Transverse colon (tissue), 4 donors: ENCODE results near the gene STK32A. TPM values are rescaled to one million over a fixed set of nuclear protein-coding genes. Genes with fewer than 3 reads are reported as not detected.

ENCODE experiments used
- DNase-seq: peaks from one replicate; pipeline ENCODE4 v3.0.0-alpha.2; 2019
- H3K27ac ChIP-seq, 4 donors: fragments of 200-600 bp; sonication (generic); 2 replicates each; pipeline ENCODE4 v1.5.1; 2016 to 2018; ENCODE audit warnings: inconsistent platforms in 4 of 4
- H3K27me3 ChIP-seq: fragments of 200-600 bp; sonication (generic); 2 replicates; pipeline ENCODE4 v1.5.1; 2017; ENCODE audit warnings: inconsistent platforms
- H3K36me3 ChIP-seq, 4 donors: fragments of 200-600 bp; sonication (generic); 2 replicates each; pipeline ENCODE4 v1.5.1; 2017 to 2019; ENCODE audit warnings: inconsistent platforms in 4 of 4
- H3K4me1 ChIP-seq, 4 donors: fragments of 200-600 bp; sonication (generic); 2 replicates each; pipeline ENCODE4 v1.5.1; 2017 to 2020; ENCODE audit warnings: inconsistent platforms in 4 of 4
- H3K4me3 ChIP-seq, 4 donors: fragments of 200-600 bp; sonication (generic); 1 replicate in 1 of 4; 2 replicates in 3 of 4; pipeline versions ENCODE4 v1.5.1 to v1.6.1; 2017 to 2019; ENCODE audit warnings: inconsistent platforms in 4 of 4
- H3K9me3 ChIP-seq, 2 donors: fragments of 200-600 bp; sonication (generic); 2 replicates each; pipeline ENCODE4 v1.5.1; 2017 to 2019; ENCODE audit warnings: inconsistent platforms in 2 of 2
- CTCF ChIP-seq, 5 experiments: fragments of 200-600 bp in 3 of 5; fragments of 450-650 bp in 2 of 5; sonication (generic) in 3 of 5; IDR thresholded peaks; 1 replicate in 2 of 5; 2 replicates in 3 of 5; pipeline ENCODE4 v1.5.1; 2016 to 2017; ENCODE audit warnings: antibody characterized with exemption in 5 of 5, inconsistent platforms in 3 of 5, mild to moderate bottlenecking in 2 of 5, moderate library complexity in 1 of 5
- EP300 ChIP-seq: sonication (generic); formaldehyde crosslinking; IDR thresholded peaks from one replicate; pipeline ENCODE4 v1.6.1; 2017; ENCODE audit warnings: antibody characterized with exemption, low read depth
- POLR2A ChIP-seq: fragments of 450-650 bp; IDR thresholded peaks from one replicate; pipeline ENCODE4 v1.6.1; 2016; ENCODE audit warnings: antibody characterized with exemption, mild to moderate bottlenecking, moderate library complexity
- POLR2AphosphoS5 ChIP-seq, 3 donors: sonication (generic); formaldehyde crosslinking; IDR thresholded peaks; one replicate each; pipeline ENCODE4 v1.6.1; 2016; ENCODE audit warnings: antibody characterized with exemption in 3 of 3
- WGBS, 2 donors: methylation state at CpG; one replicate each; pipeline ENCODE4 v1.1.5; 2018; ENCODE audit warnings: low coverage in 1 of 2; 5-methylcytosine and 5-hydroxymethylcytosine counted together
- in situ Hi-C, 4 donors: fragments of 200-750 bp; cut with MboI; loops; one replicate each; pipeline versions ENCODE4 v1.15.0 to v1.15.1; 2017; ENCODE audit warnings: low sequenced_read_pairs in 3 of 4, low pct_ligation_motif_present in 1 of 4, low pct_unique_long_range_greater_than_20kb in 1 of 4
- intact Hi-C: fragments of 100-400 bp; cut with DNase I; formaldehyde crosslinking; loops from one replicate; pipeline ENCODE4 v1.15.1; 2023; ENCODE audit warnings: low total_unique reads
- total RNA-seq, 4 donors: library from RNA; depleted of rRNA; stranded (reverse); fragments of >200 nt; gene quantifications; one replicate each; pipeline ENCODE4 v1.1.0, GENCODE V29; 2016

STK32A gene
- 1 to 10 TPM in 2 of 4 donors, not detected in 2; 1.4 to 1.6 TPM for total RNA-seq

DNA sequence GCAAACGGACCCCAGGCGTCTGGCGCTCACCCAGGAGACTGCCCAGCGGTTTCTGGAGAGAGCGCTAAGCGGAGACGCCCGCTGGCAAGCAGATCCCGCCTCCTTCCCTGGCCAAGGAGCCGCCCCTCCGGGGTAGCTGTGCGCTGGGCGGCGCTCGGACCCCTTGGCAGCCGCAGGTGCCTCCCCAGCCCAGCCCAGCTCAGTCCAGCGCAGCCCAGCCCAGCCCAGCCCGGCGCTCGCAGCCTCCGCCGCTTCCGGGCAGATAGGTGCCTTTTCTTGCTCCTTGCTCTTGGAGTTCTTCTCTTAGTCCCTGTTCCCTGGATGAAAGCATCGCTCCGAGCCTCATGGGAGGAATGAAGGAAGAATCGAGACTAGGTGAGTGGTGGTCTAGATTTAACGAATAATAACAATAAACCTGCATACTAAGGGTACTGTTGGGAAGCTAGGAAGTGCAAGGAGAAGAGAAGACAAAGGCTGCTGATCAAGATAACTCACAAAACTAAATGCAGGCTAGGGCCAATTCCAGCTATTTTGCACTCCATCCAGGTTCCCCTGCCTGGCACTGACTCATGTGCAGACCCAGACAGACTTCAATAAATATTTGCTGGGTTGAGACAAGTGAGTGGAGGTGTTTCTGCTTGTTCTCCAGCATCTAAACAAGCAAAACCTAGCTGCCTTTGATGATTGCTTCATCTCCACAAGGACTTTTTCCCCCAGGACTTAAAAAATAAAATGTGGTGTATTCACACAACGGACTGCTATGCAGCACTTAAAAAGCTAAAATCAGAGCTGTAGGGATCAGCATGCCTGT is at the start of gene STK32A:
STK32A (plus strand) TSS at position 202 of the 811 bp plus-strand sequence. CDS start 4,609 bp downstream, outside the sequence.
- H3K4me3 ChIP-seq = peak within 1 kb of the TSS; percentile 29 to 50 (median 36)
- H3K9me3 ChIP-seq = no peaks in the 10 kb centered on the region
- H3K27me3 ChIP-seq = peaks cover 30% of the 10 kb centered on the region
- peaks cover 0 to 11% (median 4%) of the 10 kb centered on the region in 4 donors for H3K4me1 ChIP-seq
- intact Hi-C loops (no loop called here), in situ Hi-C loops (loop anchor here in 3 of 4 donors (25.0 kb wide), 2 partner anchors 127 to 327 kb away; no protein-coding TSS in a partner anchor)
- H3K27ac ChIP-seq = peak within 1 kb of the TSS; percentile 8 to 64 (median 51)
- TF ChIP-seq POLR2A (no peak), POLR2AphosphoS5 (IDR thresholded peaks at IDR 0.05) (no peak), EP300 (no peak), CTCF (IDR thresholded peaks at IDR 0.05) (no peak)
- no peaks in the 10 kb centered on the region for H3K36me3 ChIP-seq
- DNase-seq = peak; percentile 39
- 12 to 33% methylated on average over 2 to 21 of the region's 28 CpGs for WGBS, 2 donors

- TF ChIP-seq POLR2A (no peak), POLR2AphosphoS5 (IDR thresholded peaks at IDR 0.05) (no peak), CTCF (IDR thresholded peaks at IDR 0.05) (no peak)
- in situ Hi-C loops = loop anchor here (25.0 kb wide), 1 partner anchor 650 kb away; no protein-coding TSS in a partner anchor
- no peak overlapping the region for H3K27ac ChIP-seq
- H3K4me3 ChIP-seq = no peak overlapping the region
- no peaks in the 10 kb centered on the region for H3K36me3 ChIP-seq
- H3K4me1 ChIP-seq = no peaks in the 10 kb centered on the region
- peaks cover 4% of the 10 kb centered on the region for H3K27me3 ChIP-seq
- no peak for DNase-seq
- 64 to 66% methylated on average over 1 of the region's 1 CpG for WGBS, 2 donors
- intact Hi-C loops = loop anchor here (10.0 kb wide), 1 partner anchor 782 kb away; no protein-coding TSS in a partner anchor
- H3K9me3 ChIP-seq = no peaks in the 10 kb centered on the region
These were observed 47.7 kb upstream of the STK32A start for GRCh38 chr5:147187099-147187540.

DNA sequence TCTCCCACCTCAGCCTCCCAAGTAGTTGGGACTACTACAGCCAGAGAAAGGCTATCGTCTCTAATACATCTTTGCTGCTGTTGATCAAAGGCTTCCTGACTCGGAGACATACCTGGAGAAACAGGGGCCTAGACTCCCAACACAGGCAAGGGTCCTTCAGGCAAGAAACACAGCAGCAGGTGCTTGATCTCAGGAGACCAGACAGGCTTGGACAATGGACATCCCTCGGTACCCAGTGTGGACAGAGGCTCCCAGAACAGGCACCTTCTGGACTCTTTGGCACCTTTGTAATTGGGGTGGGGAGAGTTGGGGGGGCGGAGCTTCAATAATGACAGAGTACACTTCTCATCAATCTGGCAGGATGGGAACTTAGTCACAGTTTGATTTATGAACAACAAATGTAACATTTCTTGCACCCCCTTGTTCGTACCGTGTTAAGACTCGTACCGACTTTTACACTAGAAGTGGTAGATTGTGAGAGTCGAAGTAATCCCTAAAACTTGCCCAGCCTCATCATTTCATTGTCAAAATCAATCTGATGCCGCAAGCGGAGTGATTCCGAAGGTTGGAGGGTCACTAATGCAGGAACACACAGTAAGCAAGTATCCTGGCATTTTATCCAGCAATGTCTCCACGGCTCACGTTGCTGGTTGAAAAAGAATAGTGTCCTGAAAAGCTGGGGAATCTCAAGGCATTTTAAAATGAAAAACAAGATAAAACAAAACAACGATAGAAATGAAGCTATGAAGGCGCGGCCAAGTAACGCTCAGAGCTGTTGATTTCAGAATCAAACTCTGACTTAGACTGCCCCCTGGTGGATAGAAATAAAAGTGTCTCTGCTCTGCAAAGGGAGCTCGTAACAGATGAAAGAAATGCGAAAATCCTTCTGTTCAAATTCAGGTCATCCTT is 46.4 kb upstream of the STK32A start:
- Histone ChIP-seq H3K36me3 (no peaks in the 10 kb centered on the region), H3K9me3 (no peaks in the 10 kb centered on the region), H3K27ac (no peak overlapping the region), H3K27me3 (peaks cover 4% of the 10 kb centered on the region), H3K4me3 (no peak overlapping the region), H3K4me1 (no peaks in the 10 kb centered on the region)
- in situ Hi-C loops = loop anchor here (25.0 kb wide), 1 partner anchor 651 kb away; no protein-coding TSS in a partner anchor
- WGBS, 2 donors = 43 to 49% methylated on average over 10 to 20 of the region's 20 CpGs
- intact Hi-C loops = loop anchor here (10.0 kb wide), 1 partner anchor 784 kb away; no protein-coding TSS in a partner anchor
- DNase-seq = peak; percentile 18
- TF ChIP-seq EP300 (no peak), POLR2AphosphoS5 (IDR thresholded peaks at IDR 0.05) (no peak), CTCF (IDR thresholded peaks at IDR 0.05) (peak; percentile 84 to 90 (median 89)), POLR2A (no peak)

GRCh38 chr5:147189109-147189424 is 45.8 kb upstream of the STK32A start:
- in situ Hi-C loops = loop anchor here (25.0 kb wide), 1 partner anchor 652 kb away; no protein-coding TSS in a partner anchor
- Histone ChIP-seq H3K9me3 (no peaks in the 10 kb centered on the region), H3K4me3 (no peak overlapping the region), H3K4me1 (no peaks in the 10 kb centered on the region), H3K36me3 (no peaks in the 10 kb centered on the region), H3K27me3 (peaks cover 4% of the 10 kb centered on the region), H3K27ac (no peak overlapping the region)
- TF ChIP-seq EP300 (no peak), POLR2AphosphoS5 (IDR thresholded peaks at IDR 0.05) (no peak), POLR2A (no peak), CTCF (IDR thresholded peaks at IDR 0.05) (no peak)
- WGBS, 2 donors = 5 to 7% methylated on average over 2 of the region's 2 CpGs
- DNase-seq = no peak
- intact Hi-C loops = loop anchor here (10.0 kb wide), 1 partner anchor 784 kb away; no protein-coding TSS in a partner anchor
